PFSK-1 (cell line): ENCODE data around the gene H19.

ENCODE experiments used
- FOXP2 ChIP-seq: optimal IDR thresholded peaks from 2 replicates; pipeline ENCODE3; 2011; ENCODE audit warnings: borderline replicate concordance, control low read depth, inconsistent platforms; ENCODE audit not compliant: insufficient read depth; ENCODE audit errors: extremely low read length, extremely low read depth
- POLR2AphosphoS5 ChIP-seq: IDR thresholded peaks from 2 replicates; pipeline ENCODE4 v1.6.1; 2012; ENCODE audit warnings: low read depth, mild to moderate bottlenecking, control low read depth, low read length, moderate library complexity
- SIN3A ChIP-seq: IDR thresholded peaks from 2 replicates; pipeline ENCODE4 v1.6.1; 2012; ENCODE audit warnings: mild to moderate bottlenecking, low read length, moderate library complexity, borderline replicate concordance; ENCODE audit not compliant: insufficient read depth
- TAF1 ChIP-seq: IDR thresholded peaks from 2 replicates; pipeline ENCODE4 v1.6.1; 2012; ENCODE audit warnings: low read length, control low read depth, borderline replicate concordance; ENCODE audit not compliant: insufficient read depth
- TF ChIP-seq, protein P1 (sequence below), 2 experiments: IDR thresholded peaks; 2 replicates each; pipeline versions ENCODE4 v1.6.1 to v1.8.0; 2011 to 2012; ENCODE audit warnings: low read depth in 2 of 2, low read length in 2 of 2, control low read depth in 1 of 2, inconsistent platforms in 1 of 2, mild to moderate bottlenecking in 1 of 2, moderate library complexity in 1 of 2; ENCODE audit not compliant: insufficient read depth in 1 of 2

The H19 gene

DNA sequence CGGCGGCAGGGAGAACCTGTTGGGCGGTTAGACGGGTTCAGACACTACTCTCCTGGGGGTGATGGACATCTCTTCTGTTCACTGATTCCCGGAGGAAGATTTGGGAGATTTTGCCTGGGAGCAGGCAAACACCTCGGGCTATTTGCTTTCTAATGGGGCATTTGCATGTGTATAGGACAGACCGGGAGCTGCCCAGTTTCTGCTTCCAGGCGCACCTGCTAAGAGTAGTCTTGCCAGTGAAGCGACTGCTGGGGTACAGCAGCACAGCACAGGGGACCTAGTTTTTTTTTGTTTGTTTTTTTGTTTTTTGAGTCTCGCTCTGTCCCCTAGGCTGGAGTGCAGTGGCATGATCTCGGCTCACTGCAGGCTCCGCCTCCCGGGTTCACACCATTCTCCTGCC lies 6.8 kb upstream of the H19 start:
- TF ChIP-seq POLR2AphosphoS5, result no peak
- TF ChIP-seq, protein P1, sequence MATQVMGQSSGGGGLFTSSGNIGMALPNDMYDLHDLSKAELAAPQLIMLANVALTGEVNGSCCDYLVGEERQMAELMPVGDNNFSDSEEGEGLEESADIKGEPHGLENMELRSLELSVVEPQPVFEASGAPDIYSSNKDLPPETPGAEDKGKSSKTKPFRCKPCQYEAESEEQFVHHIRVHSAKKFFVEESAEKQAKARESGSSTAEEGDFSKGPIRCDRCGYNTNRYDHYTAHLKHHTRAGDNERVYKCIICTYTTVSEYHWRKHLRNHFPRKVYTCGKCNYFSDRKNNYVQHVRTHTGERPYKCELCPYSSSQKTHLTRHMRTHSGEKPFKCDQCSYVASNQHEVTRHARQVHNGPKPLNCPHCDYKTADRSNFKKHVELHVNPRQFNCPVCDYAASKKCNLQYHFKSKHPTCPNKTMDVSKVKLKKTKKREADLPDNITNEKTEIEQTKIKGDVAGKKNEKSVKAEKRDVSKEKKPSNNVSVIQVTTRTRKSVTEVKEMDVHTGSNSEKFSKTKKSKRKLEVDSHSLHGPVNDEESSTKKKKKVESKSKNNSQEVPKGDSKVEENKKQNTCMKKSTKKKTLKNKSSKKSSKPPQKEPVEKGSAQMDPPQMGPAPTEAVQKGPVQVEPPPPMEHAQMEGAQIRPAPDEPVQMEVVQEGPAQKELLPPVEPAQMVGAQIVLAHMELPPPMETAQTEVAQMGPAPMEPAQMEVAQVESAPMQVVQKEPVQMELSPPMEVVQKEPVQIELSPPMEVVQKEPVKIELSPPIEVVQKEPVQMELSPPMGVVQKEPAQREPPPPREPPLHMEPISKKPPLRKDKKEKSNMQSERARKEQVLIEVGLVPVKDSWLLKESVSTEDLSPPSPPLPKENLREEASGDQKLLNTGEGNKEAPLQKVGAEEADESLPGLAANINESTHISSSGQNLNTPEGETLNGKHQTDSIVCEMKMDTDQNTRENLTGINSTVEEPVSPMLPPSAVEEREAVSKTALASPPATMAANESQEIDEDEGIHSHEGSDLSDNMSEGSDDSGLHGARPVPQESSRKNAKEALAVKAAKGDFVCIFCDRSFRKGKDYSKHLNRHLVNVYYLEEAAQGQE (IDR thresholded peaks at IDR 0.05; ENCODE audit: insufficient read depth in 1 of 2, low read depth in 2 of 2, low read length in 2 of 2), result no peak
- TF ChIP-seq TAF1, result no peak
- no peak for TF ChIP-seq FOXP2
- no peak for TF ChIP-seq SIN3A

DNA sequence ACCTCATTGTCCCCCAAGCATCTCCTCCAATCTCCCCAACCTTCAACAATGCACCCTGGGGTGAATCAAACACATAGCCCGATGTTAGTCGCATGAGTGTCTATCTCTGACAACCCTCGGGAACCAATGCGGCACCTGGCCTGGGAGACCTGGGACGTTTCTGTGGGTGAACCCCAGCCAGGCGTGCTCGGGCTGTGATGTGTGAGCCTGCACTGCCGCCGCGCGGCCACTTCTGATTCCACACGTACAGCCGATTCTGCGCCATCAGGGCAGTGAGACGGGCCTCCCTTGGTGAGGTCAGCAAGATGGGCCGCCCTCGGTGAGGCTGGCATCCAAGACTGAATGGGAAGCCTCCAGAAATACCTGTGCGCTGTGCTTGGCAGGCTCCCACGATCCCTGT lies 5.2 kb upstream of the H19 start:
- TF ChIP-seq POLR2AphosphoS5 (no peak), SIN3A (no peak)

DNA sequence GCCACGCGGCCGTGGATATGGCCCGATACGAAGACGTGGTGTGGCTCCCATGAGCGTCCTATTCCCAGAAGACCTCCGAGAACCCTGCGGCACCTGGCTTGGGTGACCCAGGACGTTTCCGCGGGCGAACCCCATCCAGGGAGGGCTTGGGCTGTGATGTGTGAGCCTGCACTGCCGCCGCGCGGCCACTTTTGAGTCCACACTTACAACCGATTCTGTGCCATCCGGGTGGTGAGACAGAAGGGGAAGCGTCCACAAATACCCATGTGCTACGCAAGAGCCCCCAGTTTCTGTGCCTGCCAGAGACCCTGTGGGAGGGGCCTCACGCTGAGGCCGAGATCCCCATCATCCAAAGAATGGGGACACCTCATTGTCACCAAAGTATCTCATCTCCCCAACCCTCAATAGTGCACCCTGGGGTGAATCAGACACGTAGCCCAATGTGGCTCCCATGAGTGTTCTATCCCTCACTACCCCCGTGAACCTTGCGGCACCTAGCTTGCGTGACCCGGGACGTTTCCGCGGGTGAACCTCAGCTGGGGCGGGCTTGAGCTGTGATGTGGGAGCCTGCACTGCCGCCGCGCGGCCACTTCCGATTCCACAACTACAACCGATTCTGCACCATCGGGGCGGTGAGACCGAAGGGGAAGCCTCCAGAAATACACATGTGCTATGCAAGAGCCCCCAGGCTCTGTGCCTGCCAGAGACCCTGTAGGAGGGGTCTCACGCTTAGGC lies 4.6 kb upstream of the H19 start:
- TF ChIP-seq FOXP2 (no peak), TAF1 (no peak), POLR2AphosphoS5 (no peak), SIN3A (no peak)
- TF ChIP-seq, protein P1 (IDR thresholded peaks at IDR 0.05; ENCODE audit: insufficient read depth in 1 of 2, low read depth in 2 of 2, low read length in 2 of 2), result no peak

DNA sequence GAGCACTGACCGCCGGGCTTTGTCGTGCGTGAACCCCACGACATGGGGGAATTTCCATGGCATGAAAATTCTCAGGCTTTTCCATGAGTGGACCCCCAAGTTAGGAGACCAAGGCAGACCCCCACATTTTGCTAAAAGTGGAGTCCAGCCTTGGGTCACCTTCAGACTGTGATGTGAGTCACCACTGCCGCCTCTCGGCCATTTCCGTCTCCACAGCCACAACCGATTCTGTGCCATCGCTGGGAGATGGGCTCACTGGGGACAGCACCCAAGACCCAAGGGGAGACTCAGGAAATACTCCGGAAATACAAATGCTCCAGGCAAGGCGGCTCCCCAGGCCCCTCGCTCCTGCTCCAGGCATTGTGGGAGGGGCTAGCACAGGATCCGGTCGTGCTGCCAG lies 1.2 kb upstream of the H19 start:
- no peak for TF ChIP-seq FOXP2
- TF ChIP-seq POLR2AphosphoS5, result no peak
- no peak for TF ChIP-seq SIN3A
- TF ChIP-seq, protein P1 (IDR thresholded peaks at IDR 0.05; ENCODE audit: insufficient read depth in 1 of 2, low read depth in 2 of 2, low read length in 2 of 2), result no peak
- no peak for TF ChIP-seq TAF1

DNA sequence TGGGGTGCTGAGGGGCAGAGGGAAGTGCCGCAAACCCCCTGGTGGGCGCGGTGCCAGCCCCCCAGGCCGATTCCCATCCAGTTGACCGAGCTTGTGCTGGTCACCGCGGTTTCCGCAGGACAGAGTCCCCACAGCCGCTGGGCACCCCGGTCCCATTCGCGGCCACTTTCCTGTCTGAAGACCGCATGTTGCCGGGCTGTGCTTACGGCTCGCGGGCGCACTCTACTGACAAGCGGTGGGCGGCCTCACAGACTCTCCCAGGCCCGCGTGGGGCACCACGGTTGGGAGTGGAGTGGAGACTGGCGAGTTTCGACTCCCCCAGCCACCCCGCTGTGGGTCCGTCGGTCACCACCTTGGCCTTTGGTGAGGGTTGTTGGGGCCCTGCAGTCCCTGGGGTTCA lies 648 bp upstream of the H19 start:
- TF ChIP-seq, protein P1 (IDR thresholded peaks at IDR 0.05; ENCODE audit: insufficient read depth in 1 of 2, low read depth in 2 of 2, low read length in 2 of 2), result no peak
- no peak for TF ChIP-seq FOXP2
